Fibroblast of gingiva (primary cell): ENCODE results near the gene MAN1B1.

Source experiments
- DNase-seq: peaks from one replicate; pipeline ENCODE4 v3.0.0-alpha.2; 2011; ENCODE audit warnings: low read depth

Gene MAN1B1

DNA sequence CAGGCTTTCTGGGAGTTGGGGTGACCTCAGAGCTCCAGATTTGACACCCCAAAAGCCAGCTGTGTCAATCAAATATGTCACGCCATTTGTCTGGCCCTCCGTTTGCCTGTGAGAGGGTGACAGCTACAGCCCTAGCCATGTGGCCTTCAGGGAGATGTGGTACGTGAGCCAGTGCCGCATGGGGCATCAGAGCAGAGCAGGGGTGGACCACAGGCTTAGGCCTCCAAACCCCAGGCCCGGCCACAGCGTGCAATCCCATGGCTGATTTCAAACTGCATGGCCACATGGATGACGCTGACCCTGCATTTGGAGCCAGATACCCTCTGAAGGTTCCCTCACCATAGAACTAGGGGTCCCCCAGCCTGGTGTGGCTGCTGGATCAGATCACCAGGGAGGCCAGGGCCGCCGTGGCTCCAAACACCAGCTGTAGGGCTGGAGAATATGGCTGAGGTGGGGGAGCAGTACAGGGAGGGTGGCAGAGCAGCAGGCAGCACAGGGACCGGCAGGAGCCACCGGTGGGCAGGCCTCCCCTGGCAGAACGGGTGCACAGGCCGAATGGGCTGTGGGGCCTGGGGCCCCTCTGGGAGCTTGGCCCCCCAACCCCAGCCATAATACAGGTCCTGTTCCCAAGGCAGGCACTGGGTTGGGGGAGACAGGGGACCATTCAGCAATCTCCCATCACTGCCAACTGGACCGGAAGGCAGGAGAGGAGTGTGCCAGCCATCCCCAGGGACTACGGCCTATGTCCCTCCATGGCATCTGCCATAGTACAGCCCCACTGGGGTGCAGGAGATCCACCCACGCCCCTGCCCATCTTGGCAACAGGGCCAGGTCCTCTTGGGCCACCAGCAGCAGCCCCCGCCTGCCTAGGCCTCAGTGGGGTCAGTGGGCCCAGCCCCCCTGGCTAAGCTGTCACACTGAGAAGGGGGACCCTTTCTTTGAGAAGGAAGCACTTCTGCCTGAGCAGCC is 18.0 kb upstream of the MAN1B1 start:
- no peak for DNase-seq

DNA sequence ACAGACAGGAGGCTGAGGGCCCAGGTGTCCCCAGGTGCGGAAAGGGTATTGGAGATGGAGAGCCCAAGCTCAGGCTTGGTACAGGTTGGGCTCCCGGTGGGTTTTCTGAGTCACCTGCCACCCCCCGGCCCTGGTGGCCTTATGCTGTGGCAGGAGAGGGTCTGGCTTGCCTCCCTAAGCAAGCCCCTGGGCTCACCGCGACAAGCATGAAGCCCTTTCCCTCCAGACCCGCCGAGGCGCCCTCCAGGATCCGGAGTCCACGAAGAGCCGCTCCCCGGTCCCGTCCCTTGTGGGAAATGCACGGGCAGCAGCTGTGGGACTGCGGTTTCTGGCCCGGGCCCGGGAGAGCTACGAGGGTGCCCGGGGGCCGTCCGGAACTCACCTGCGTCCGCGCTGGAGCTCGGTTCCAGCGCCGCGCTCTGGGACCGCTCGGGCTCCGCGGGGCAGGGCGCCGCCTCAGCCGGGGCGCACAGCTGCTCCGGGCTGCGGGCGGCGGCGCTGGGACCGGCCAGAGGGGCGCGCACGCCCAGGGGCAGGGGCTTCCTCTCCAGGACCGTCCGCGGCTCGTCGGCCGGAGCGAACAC is 17.2 kb upstream of the MAN1B1 start:
- DNase-seq: no peak

DNA sequence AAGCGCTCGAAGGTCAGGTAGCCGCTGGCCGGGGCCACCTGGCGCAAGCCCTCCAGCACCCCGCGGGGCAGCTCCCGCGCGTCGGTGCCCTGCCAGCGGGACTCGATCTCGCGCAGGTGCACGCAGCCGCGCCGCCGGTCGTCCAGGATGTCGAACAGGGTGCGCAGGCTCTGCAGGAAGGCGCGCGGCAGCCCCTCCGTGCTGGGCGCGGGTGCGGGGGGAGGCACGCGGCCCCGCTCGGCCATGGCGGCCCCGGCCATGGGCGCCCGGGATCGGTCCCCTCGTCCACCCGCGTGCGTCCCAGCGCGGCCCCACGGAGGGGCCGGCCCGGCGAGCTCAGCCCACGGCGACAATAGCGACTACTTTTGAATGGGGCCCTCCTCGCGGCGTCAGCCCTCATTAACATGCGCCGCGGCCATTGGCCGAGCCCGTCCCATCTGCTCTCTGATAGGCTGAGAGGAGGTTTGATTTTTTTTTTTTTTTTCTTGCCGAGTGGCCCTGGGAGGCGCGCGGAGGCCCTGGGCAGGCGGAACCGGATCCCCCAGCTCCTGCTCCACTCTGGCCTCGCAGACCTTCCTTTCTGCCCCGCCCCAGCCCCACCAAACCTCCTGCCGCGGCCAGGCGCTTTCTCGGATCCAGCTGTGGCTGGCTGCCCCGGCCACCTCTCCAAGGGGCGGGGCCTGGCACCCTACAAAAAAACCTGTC is 16.4 kb upstream of the MAN1B1 start, which contains the start of gene SAPCD2:
TSS of gene SAPCD2 (minus strand) at position 357 of the 705 bp plus-strand sequence. CDS start at position 260, 97 bp downstream.
- peak; percentile 75 for DNase-seq

DNA sequence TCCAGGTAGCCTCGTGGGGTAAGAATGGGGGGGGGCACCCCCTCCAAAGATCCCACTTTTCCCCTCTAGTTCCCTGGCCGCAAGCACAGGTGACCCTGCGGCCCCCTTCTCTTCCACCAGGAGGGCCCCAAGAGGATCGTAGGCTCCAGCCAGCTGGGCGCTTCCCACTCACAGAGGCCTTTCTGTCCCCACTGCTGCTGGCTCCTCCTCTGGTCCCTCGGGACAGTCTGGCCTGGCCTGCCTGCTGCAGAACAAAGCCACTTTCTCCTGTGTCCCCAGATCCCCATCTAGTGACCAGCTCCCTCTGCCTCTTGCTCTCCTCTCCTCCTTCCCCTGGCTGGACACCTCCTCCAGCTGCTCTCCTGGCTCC is 15.9 kb upstream of the MAN1B1 start:
- DNase-seq: no peak

DNA sequence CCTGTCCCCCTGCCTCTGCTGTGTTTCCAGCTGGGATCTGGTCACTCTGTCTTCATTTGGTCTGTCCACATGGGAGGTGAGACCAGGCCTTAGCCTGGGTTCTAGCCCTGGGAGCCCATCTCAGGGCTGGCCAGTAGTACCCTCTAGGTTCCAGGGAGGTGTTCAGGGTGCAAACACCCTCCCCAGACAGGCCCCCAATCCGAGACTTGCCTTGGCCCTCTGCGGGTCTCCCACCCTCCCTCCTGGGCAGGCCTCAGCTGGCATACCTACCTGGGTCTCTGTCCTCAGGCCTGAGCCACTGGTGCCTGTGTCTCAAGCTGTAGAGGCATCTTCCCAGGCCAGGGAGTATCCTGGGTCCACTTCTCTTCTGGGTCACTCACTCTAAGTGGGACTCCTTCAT is 15.5 kb upstream of the MAN1B1 start:
- no peak for DNase-seq

DNA sequence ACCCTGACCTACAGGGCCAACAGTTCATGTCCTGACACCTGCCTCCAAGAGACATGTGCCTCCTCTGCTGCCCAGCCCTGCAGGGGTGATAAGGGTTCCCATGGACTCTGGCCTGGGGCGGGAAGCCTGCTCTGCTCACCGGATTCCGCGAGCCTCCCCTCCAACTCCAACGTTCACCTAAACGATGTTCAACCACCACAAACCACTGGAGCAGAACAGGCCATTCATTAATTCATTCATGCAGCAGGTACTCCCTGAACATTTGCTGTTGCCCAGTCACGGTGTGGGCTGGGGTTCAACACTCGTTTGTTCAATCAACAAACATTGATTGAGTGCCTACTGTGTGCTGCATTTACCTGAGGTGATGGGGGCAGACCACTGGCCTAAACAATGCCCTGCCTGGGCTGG is 12.8 kb upstream of the MAN1B1 start:
- no peak for DNase-seq

DNA sequence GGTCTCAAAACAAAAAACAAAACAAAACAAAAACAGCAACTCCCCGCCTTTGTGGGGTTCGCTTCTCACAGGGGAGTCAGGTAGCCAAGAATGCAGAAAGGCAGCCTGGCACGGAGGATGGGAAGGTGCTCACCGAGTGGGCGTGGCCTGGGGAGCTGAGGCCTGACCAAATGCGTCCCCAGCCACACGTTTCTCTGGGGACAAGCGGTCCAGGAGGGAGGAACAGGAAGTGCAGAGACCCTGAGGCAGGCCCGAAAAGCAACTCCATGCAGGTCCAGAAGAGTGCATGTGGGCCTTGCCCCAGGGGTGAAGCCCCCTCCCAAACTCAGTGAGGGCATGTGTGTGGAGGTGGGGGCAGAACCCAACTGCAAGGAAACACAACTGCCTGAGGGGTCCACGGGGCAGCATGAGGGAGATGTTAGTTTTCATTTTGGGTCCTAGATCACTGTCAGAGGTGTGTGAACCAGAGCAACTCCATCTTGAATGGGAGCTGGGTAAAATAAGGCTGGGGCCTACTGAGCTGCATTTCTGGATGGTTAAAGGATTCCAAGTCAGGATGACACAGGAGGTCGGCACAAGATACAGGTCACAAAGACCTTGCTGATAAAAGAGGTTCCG is 12.0 kb upstream of the MAN1B1 start:
- DNase-seq: no peak

DNA sequence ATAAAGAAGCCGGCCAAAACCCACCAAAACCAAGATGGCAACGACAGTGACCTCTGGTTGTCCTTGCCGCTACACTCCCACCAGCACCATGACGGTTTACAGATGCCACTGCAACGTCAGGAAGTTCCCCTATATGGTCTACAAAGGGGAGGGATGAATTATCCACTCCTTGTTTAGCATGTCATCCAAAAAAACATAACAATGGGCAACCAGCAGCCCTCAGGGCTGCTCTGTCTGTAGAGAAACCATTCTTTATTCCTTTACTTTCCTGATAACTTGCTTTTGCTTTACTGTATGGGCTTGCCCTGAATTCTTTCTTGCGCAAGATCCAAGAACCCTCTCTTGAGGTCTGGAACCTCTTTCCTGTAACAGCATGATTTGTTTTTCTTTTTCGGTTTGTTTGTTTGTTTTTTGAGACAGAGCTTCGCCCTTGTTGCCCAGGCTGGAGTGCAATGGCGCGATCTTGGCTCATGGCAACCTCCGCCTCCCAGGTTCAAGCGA is 11.5 kb upstream of the MAN1B1 start:
- DNase-seq: no peak

DNA sequence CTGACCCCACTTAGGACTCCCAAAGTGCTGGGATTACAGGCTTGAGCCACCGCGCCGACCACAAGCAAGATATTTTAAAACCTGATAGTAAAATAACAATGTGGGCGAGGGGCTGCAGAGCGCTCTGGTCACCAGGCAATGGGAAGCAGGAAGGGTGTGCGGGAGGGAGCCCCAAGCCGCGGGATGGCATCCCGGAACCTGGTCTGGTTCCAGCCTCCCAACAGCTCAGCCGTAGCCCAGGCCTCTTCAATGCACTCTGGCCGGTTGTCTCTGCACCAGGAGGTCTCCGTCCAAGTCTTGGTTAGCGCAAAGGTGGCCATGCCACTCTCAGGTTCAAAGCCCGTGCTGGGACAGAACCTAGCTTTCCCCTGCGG is 10.2 kb upstream of the MAN1B1 start:
- no peak for DNase-seq

DNA sequence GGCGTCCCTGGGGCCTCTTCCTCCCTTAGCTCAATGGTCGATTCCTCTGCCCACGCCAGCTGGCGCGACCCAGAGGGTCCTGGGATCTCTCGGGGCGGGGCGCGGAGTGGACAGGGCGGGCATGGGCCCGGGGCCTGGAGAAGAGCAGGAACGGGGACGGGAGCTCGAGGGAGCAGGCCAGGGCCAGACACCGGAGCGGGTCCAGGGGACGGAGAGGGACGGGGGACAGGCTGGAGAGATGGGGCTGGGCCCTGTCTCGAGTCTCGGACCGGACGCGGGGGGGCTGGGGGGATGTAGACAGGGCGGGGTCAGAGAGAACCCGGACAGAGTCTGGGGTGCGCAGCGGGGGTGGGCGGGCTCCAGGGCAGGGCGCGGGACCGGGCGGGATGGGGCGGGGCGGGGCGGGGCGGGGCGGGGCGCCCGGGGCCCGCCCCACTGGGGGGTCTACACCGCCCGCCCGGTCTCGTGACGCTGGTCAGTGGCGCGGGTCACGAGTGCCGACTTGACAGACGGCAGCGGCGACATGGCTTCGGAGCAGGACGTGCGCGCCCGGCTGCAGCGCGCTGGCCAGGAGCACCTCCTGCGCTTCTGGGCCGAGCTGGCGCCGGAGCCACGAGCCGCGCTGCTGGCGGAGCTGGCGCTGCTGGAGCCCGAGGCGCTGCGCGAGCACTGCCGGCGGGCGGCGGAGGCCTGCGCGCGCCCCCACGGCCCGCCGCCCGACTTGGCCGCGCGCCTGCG is 9.6 kb upstream of the MAN1B1 start, which contains the start of gene UAP1L1:
TSS of gene UAP1L1 (plus strand) at position 508 of the 738 bp plus-strand sequence. CDS start at position 524, 16 bp downstream.
- DNase-seq: peak; percentile 80

DNA sequence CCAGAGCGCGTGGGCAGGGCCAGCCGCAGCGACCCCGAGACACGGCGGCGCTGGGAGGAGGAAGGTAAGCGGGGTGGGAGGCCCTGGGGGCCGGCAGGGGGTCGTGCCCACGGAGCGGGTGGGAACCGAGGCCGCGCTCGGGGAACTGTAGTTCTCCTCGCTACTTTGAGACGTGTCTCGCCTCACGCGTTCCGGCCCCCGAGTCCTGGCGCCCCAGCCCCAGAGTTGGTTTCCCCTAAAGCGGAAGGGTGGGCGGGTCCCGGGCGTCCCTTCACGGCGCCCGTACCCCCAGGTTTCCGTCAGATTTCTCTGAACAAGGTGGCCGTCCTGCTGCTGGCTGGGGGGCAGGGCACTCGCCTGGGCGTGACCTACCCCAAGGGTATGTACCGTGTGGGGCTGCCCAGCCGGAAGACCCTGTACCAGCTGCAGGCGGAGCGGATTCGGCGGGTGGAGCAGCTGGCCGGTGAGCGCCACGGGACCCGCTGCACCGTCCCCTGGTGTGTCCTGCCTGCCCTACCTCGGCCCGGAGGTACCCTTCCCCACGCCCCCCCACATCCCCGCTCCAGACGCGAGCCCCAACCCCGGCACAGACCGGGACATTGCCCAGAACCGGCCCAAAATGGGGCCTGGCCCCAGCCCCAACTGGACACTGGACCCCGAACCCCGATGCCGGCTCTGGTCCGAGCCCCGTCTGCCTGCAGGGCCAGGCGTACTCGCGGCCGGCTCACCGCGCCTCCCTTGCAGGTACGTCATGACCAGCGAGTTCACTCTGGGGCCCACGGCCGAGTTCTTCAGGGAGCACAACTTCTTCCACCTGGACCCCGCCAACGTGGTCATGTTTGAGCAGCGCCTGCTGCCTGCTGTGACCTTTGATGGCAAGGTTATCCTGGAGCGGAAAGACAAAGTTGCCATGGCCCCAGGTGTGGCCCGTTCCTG is 8.8 kb upstream of the MAN1B1 start:
- DNase-seq: no peak

DNA sequence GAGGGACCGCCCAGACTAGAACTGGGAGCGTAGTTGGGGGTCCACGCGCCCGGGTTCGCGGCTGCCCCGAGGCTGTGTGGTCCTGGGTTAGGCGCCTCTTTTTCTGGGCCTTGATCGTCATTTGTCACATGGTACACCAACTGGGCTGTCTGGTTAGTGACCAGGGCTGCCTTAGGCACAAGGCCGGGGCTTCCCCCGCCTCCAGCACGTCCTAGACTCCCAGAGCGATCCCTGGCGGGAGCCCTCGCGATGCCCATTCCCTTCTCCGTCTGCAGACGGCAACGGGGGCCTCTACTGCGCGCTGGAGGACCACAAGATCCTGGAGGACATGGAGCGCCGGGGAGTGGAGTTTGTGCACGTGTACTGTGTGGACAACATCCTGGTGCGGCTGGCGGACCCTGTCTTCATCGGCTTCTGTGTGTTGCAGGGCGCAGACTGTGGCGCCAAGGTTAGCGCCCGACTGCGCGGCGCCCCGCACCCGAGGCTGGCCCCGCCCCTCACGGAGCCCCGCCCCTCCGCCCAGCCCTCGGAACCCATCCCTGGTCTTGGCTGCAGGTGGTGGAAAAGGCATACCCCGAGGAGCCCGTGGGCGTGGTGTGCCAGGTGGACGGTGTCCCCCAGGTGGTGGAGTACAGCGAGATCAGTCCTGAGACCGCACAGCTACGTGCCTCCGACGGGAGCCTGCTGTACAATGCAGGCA is 7.9 kb upstream of the MAN1B1 start:
- DNase-seq: no peak

DNA sequence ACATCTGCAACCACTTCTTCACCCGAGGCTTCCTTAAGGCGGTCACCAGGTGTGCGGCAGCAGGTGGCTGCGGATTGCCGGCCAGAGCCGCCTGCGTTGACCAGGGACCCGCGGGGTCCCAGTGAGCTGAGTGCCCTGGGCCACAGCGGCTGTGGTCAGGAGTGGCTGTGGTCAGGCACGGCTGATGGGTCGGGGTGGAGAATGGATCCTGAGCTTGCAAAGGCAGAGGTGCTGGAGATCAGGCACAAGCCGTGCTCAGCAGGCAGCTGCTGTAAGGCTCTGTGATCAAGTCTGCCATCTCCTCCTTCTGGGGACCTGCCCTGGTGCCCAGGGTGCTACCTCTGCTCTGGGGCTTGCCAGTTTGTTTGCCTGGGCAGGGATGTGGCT is 7.4 kb upstream of the MAN1B1 start:
- DNase-seq: no peak

DNA sequence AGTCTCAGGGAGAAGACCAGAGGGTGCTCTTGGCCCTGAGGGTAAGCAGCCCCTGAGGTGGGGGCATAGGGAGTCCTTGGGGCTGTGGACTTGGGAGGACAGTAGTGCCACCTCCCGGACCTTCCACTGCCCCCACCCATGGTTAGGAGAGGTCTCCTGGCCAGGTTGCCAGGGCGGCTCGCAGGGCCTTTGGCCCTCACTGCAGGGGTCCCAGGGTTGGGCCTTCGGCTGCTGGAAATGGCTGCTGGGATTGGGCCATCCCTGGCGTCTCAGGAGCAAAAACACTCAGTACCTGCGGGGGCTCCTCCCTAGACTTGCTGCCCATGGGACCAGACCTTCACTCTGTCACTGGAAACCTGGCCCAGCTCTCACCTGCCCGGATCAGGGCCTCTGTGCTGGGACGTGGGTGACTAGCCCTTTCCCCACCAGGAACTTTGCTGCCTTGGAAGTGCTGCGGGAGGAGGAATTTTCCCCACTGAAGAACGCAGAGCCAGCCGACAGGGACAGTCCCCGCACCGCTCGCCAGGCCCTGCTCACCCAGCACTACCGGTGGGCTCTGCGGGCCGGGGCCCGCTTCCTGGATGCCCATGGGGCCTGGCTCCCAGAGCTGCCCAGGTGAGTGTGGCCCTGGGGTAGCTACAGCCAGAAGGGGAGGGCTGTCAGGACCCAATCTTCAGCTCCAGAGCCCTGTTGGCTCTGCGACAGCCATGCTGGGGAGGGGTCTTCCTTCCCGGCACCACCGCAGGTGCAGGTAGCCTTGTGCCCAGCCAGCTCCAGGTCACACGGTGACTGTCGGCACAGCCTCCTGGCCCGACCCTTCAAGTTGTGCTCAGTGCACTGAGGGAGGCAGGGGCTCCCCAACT is 6.3 kb upstream of the MAN1B1 start:
- DNase-seq: no peak

DNA sequence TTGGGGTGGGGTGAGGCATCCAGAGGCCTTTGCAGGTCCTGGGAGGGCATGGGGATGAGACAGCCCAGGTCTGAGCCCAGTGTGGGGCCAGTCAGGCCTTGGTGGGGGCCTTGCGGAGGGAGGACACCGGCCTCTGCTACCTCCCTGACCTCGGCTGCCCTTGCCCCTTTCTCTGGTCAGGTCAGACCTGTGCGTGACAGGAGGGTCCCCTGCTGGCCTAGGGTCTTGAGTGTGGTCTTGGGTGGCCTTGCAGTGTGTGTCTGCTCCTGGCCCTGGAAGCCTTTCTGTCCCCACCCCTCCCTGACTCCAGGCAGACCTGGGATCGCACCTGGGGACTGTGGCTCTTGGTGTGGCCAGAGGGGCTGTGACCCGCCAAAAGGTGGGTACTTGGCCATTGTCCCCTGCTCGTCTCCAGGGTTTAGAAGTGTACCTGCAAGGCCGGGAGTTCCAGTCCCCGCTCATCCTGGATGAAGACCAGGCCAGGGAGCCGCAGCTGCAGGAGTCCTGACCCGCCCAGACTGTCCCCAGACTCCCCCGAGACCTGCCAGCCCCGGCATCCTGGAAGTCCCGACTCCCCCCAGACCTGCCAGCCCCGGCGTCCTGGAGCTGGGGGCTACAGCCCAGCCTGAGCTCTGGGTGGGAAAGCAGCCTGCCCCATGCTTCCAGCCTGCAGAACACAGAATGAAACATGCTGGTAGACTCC is 4.4 kb upstream of the MAN1B1 start:
- DNase-seq: no peak

DNA sequence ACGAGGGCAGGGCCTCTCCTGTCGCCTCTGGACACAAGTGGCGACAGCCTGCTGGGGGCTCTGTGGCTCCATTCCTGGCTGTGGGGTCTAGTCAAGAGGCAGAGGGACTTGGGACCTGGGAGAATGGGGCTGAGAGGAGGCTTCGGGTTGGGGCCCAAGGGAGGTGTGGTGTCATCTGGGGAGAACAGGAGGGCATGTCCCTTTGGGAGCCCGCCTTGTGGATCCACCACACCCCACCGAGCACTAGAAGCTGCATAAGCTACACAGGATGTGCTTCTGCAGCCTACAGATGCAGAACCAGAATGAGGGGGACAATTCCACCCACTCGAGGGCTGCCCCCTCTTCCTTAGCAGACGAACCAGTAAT is 3.9 kb upstream of the MAN1B1 start:
- DNase-seq: no peak

DNA sequence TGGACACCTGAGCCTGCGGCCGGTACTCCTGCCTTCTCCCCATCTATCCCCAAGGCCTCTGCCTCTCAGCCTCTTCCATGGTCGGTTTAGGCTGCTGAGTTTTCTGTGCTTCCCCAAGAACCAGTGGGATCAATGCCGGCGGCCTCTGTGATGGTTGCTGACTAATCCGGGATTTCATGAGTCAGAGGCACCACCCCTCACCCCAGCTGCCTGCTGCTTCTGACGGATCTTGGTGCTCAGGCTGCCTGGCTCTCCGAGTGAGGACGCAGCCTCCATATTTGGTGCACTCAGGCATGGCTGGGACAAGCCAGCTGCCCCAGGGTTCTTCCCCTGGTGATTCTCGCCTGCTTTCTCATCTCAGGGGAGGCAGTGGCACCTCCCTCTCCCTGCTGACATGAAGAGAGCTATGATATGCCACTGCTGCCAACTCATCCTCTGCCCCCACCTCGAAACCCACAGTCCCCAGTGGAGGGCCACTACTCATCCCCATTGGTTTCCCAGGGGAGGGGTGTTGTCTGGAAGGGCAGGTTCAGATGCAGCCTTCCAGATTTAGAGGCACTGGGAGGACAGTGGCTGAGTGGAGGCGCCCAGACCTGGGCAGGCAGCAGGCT is 3.3 kb upstream of the MAN1B1 start:
- peak; percentile 87 for DNase-seq

DNA sequence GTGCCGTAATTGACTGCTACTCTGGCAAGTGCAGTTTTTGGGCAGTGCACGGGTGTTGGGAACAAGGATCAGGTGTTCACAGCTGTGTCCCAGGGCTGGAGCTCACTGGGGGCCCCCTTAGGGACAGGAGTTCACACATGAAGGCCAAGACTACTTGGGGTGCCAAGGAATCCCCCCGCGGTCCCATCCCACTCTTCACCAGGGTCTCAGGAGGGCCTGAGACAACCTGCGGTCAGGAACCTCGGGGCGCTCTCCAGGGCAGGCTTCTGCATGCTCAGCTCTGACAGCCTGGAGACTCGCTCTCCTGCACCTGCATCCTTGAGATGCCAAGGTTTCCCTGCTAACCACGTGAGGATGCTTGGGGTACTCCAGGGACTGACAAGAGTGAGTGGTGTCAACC is 2.3 kb upstream of the MAN1B1 start:
- DNase-seq: no peak
